ENCODE measurements around the gene ACTR3.

DNA sequence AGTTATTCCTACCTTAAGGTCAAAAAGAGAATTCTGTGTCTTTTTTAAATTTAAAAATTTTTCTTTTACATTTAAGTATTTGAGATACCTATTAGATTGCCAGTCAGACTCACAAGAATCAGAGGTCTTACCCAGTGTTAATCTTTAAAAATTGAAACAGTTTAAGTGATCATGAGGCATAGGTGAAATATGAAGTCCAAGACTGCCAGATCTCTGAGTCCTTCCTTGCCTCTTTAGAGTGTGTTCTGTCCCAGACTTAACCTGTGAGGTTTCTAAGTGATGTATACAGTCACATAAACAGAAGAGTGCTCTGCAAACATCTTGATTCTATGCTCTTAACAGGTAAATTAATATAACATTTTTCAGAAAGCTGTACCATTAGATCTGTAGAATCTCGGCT lies 40.6 kb downstream of the ACTR3 start:
- TF ChIP-seq, protein P1, sequence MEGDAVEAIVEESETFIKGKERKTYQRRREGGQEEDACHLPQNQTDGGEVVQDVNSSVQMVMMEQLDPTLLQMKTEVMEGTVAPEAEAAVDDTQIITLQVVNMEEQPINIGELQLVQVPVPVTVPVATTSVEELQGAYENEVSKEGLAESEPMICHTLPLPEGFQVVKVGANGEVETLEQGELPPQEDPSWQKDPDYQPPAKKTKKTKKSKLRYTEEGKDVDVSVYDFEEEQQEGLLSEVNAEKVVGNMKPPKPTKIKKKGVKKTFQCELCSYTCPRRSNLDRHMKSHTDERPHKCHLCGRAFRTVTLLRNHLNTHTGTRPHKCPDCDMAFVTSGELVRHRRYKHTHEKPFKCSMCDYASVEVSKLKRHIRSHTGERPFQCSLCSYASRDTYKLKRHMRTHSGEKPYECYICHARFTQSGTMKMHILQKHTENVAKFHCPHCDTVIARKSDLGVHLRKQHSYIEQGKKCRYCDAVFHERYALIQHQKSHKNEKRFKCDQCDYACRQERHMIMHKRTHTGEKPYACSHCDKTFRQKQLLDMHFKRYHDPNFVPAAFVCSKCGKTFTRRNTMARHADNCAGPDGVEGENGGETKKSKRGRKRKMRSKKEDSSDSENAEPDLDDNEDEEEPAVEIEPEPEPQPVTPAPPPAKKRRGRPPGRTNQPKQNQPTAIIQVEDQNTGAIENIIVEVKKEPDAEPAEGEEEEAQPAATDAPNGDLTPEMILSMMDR (IDR thresholded peaks at IDR 0.05): no peak
- no peak for TF ChIP-seq POLR2A (IDR thresholded peaks at IDR 0.05)
